GM19397 (cell line): ENCODE results near the gene ACIN1.

ENCODE experiments used
- ATAC-seq: cut with Tn5 transposase; IDR thresholded peaks from one replicate; pipeline ENCODE4 v1.9.1; 2021; ENCODE audit warnings: mild to moderate bottlenecking, moderate library complexity; ENCODE audit not compliant: unreplicated experiment

ACIN1 gene

DNA sequence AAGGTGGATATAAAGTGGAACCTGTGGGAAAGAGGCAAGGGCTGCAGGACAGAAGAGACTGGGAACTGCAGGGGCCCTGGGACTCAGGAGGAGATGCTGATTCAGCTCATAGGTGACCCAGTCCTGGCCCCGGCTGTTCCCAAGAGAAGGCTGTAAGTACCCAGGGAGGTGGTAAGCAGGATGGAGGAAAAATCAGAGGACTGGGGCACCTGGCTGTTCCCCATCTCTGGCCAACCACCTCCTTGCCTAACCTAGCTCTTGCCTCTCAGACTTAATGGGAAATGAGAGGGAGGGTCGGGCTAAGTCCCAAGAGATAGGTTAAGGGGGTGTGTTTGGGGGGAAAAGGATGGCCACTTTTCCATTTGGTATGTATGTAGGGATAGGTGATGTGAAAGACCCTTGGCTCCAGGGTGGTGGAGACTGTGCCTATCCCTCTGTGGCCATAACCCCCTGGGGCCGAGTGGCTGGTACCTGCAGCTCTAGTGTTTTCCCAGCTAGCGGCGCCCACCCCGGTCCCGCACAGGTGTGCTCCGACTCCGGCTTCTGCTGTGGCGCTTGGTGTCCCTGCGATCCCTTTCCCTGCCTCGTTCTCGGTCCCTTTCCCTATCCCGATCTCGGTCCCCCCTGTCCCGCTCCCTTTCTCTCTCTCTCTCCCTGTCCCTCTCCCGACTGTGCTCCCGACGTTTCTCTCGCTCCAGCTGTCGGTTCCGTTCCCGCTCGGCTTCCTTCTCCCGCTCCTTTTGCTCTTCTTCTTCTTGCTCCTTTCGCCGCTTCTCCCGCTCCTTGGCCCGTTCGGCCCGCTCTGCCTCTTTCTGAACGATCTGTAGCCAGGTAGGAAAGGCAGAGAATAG, 36.1 kb downstream of the ACIN1 start:
- no peak for ATAC-seq

DNA sequence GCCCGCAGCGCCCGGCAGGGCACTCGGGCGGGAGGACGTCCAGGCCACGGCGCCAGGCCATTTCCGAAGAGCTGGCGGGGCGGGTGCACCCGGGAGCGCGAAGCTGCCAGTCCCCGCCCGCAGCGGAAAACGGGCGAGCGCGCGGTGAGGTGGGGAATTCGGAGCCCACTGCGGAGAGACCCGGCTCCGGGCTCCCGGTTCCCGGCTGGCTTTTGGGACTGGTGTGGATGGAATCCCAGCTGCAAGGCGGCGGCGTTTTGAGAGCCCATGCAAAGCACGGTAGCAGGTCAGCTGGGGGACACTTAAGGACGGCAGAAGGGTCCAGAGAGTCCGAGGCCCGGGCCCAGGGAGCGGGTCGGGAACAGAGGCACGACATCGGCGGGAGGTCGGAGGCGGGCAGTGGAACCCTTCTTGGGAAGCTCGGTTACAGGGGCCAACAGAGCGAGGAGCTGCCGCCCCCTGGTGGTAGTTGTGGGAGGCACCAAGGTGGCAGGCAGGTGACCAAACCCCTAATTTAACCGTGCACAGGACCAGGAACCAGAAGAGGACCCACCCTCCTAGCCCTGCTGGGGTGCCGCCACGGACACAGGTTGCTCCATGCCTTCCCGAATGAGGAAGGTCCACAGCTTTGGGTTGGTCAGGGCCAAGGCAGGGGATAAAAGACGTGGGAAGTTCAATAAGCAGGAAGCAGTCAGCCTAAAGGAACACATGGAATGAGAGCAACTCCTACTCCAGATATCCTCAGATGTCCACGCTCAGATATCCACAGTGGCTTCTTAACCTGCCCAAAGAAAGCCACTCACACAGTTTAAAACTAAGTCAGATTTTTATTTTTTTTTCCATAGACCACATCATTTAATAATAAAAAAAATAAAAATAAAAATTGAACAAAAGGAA, 36.9 kb downstream of the ACIN1 start:
- ATAC-seq = peak; percentile 56

DNA sequence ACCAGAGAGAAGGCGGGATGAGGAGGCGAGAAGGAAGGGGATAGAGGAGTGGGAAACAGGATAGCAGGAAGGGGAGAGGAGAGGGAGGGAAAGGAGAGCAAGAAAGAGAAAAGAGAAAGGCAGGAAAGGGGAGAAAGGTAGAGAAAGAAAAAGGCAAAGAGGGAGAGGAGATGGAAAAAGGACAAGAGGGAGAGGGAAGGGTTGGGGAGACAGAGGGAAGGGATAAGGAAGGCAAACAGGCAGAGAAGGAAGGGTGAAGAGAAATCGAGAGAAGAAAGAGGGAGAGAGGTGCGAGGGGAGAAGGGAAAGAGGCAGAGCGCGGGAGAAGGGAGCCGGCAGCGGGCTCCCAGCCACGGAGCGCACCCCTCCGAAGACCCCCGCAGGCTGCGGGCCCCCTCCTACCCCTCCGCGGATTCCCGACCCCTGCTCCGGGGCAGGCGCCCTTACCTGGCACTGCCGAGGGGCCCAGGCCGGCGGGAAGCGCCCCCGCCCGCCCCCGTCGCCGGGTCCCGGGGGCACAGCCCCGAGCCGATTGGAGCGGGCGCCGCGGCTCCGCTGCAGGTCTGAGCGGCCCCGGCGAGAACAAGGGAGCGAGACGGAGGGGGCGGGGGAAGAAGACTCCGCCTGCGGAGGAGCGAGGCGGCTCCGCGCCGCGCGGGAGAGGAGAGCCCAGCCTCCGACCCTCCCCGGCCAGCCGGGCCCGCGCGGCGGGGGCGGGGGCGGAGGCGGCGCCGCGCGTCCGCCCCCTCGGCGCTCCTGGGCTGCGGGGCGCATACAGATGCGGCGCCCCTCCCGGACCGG, 37.8 kb downstream of the ACIN1 start, which contains the start of gene CDH24:
CDH24 (minus strand) TSS at position 565 of the 801 bp plus-strand sequence. CDS start 1,787 bp downstream, outside the sequence.
- no peak for ATAC-seq

DNA sequence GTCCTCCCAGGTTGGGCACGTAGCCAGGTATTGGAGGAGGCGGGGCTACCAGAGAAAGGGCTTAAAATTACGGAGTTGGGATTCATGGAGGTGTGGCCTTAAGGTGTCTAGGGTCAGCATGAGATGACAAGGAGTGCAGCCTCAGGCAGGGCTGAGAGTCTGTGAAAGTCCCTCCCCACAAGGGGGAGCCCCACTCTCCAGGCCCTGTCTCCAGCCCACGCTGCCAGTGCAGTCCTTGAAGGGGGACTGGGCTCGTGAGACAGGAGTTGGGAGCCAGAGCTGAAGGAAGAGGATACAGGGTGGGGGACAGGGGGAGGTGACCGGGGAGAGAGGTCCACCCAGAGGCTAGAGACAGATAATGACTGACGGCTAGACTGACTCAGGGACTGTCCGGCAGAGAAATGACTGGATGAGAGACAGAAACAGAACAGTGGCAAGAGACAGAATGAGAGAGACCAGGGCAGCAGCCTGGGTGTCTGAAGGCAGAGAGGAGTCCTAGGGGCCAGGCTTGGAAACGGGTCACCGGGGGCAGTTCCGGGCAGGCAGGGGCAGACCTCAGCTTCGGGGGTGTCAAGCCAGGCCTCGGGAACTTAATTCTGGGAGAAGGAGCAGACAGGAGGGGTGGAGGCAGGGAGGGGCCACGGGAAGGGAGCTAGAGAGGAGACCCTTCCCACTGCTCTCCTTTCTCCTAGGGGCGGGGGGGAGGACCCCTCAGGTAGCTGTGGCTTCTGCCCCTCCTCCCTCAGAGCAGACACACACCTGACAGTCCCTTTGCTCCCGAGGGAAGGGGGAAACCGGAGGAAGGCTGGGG, 38.6 kb downstream of the ACIN1 start:
- ATAC-seq = peak; percentile 43

GRCh38 chr14:23055621-23056144, 39.3 kb downstream of the ACIN1 start:
- ATAC-seq = no peak

DNA sequence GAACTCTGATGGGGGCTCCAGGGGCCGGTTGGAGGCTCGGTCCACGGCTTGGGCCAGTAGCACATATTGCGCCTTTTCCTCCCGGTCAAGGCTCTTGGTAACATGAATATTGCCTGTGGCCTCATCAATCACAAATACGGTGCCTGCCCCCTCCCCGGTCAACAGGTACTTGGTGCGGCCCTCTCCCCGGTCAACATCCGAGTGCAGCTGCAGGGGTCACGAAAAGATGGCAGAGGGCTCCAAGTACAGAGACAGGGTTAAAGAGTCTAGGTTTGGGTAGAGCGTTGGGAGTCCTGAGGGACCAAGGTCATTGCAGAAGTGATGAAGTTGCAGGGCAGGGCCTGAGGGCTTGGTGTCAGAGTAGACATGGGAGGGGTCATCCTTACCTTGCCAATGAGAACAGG, 39.8 kb downstream of the ACIN1 start:
- ATAC-seq = no peak

DNA sequence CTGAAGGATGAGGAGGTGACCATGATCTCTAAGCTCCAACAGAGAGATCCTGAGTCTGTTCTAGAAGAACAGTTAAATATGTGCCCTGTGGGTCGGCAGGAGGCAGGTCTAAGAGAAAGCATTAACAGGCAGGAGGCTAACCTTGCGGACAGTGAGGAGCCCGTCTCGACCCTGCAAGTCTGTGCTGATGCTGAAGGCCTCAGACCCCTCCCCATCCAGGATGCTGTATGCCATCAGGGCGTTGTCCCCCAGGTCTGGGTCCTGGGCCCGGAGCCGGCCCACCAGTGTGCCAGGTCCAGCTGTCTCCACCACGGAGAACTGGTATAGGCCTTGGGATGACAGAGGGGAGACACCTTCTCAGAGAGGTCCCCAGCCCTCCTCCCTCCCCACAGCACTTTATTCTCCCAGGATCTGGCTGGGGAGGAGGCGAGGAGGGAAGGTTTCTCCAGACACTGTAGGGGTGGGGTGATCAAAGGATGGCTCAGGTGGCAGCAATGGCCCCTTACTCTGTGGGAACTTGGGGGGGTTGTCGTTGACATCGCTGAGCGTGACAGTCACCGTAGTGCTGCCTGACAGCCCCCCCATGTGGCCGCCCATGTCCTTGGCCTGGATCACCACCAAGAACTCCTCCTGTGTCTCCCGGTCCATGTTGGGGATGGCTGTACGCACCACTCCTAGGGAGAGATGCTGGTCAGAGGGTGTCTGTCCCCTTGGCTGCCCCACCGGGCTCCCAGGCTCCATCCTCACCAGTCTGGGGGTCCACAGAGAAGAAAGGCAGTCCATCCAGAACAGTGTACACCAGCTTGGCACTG, 40.7 kb downstream of the ACIN1 start:
- no peak for ATAC-seq

DNA sequence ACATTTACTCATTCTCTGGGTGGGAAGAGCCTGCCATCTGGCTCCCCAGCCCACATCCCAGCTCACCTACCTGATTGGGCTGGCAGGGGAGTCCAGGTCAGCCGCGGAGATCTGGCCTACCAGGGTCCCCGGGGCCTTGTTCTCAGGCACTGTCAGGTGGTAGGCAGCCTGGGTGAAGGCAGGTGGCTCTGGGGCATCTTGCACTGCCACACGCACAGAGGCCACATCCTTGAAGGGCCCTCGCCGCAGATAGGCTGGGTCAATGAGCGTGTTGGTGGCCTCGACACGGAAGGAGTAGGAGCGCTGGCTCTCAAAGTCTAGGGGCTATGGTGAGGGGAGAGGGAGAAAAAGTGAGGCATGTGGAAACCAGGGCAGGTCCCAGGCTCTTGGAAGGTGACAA, 41.5 kb downstream of the ACIN1 start:
- no peak for ATAC-seq

- no peak for ATAC-seq
Observed at GRCh38 chr14:23052671-23053070, 42.3 kb downstream of the ACIN1 start.

- ATAC-seq = no peak
Observed at GRCh38 chr14:23052182-23052623, 42.7 kb downstream of the ACIN1 start.

DNA sequence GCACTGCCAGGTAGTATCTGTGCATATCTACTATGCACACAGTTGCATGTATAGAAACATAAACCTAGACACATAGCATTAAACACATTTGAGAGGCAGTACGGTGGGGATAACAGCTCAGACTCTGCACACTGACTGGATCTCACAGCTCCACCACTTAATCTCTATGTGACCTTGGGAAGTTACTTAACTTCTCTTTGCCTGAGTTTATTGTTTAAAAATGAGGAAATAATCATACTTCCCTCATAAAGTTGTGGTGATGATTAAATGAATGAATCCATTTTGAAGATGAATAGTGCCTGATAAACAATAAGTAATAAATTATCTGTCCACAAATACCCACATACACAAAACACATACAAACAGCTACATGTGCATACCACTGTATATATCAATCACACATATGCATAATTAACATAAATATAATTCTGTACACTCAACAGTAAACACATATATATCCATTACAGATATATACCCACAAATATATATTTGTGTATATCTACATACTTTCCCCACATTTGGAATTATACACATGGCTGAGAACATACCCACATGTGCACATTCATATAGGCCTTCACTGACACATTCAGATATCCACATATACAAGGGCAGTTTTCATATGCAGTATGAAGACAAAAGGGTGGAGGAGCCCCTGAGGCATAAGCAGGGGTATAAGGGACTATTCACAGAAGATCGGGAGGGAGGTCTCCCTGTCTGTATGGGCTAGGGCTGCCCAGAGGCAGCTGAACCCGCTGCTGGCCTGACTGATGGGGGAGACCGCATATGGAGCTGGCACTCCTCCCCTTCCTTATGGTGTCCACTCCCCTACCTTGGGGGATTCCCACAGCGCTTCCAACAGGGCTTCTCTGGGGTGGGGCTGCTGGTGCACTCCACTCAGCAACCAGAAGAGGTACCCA, 43.5 kb downstream of the ACIN1 start:
- ATAC-seq = no peak

GRCh38 chr14:23049011-23049410, 45.9 kb downstream of the ACIN1 start:
- ATAC-seq = no peak

DNA sequence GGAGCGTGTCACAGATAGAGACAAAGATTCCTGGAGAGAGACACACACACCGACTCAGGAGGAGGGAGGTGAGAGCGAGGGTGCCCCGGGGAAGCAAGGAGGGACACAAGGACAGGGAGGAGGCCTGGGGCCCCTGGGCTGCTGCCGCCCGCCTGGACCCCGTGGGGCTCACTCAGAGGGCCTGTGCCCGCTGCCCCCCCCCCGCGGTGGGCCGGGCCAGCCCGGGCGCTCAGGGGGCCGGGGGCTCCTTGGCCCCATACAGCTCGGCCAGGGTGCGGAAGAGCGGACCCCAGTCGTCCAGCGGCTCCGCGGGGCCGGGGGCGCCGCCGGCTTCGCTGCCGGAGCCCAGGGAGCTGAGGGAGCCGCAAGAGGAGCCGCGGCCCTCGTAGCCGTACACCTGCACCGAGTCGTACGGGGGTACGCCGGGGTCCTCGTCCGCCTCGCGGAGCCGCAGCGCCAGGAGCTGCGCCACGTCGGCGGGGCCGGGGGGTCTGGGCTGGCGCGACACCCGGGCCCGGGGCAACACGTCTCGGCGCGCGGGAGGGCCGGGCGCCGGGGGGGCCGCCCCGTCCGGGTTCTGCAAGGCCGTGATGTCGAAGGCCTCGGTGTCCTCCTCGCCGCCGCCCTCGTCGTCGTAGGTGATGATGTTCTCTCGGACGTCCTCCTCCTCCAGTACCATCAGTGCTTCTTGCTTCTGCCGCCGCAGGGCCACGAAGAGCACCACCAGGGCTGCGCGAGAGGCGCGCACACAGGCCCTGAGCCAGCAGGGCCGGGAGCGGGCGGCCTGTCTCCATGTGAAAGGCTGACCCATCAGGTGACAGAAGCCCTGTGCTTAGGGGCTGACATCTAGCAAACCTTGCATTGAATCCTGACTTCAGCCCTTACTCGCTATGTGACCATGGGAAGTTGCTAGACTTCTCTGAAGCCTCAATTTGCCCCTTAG, 46.9 kb downstream of the ACIN1 start:
- no peak for ATAC-seq

GRCh38 chr14:23047034-23047634, 47.8 kb downstream of the ACIN1 start:
- ATAC-seq = no peak

GRCh38 chr14:23045419-23046357, 49.2 kb downstream of the ACIN1 start:
- no peak for ATAC-seq
